ENCODE measurements around the gene MARVELD3.

GRCh38 chr16:71671165-71671564 is 45.2 kb downstream of the MARVELD3 start:
- TF ChIP-seq CTCF (conservative IDR thresholded peaks at IDR 0.05) = no peak
- TF ChIP-seq EZH2 (IDR thresholded peaks at IDR 0.05; ENCODE audit: low read depth) = no peak
